Psoas muscle (tissue), 8 donors: Measurements from ENCODE around the gene DBF4B. TPM values are rescaled to one million over a fixed set of nuclear protein-coding genes. Genes with fewer than 3 reads are reported as not detected.
"Not testable (repeated sequence)": the region's sequence is repeated elsewhere in the genome, so short reads cannot be mapped to it uniquely, and the experiment has no call there.

Source experiments
- ATAC-seq, 4 donors: fragments of 200-7000 bp; cut with Tn5 transposase; one replicate each; pipeline ENCODE4 v1.9.1; 2020; ENCODE audit warnings: moderate library complexity in 3 of 4, mild to moderate bottlenecking in 2 of 4
- DNase-seq, 2 donors: peaks; one replicate each; pipeline ENCODE4 v3.0.0-alpha.2; 2020
- H3K27ac ChIP-seq: fragments of 200-600 bp; one replicate; pipeline ENCODE4 v1.8.0; 2022
- H3K27me3 ChIP-seq, 3 donors: fragments of 200-600 bp in 1 of 3; one replicate each; pipeline versions ENCODE4 v1.6.1 to v1.8.0; 2013 to 2022; ENCODE audit warnings: low read length in 2 of 3, mild to moderate bottlenecking in 2 of 3, moderate library complexity in 1 of 3; ENCODE audit not compliant: insufficient read depth in 3 of 3
- H3K36me3 ChIP-seq, 2 donors: fragments of 200-600 bp in 1 of 2; one replicate each; pipeline versions ENCODE4 v1.6.1 to v1.8.0; 2013 to 2022; ENCODE audit warnings: low read depth in 1 of 2, mild to moderate bottlenecking in 1 of 2, moderate library complexity in 1 of 2; ENCODE audit not compliant: insufficient read depth in 1 of 2
- H3K4me1 ChIP-seq: fragments of 200-600 bp; one replicate; pipeline ENCODE4 v1.8.0; 2022
- H3K4me3 ChIP-seq: fragments of 200-600 bp; one replicate; pipeline ENCODE4 v1.8.0; 2022; ENCODE audit warnings: mild to moderate bottlenecking
- H3K9me3 ChIP-seq: fragments of 200-600 bp; one replicate; pipeline ENCODE4 v1.8.0; 2022
- CTCF ChIP-seq: fragments of 200-600 bp; IDR thresholded peaks from one replicate; pipeline ENCODE4 v1.8.0; 2022; ENCODE audit warnings: antibody characterized with exemption
- WGBS, 3 donors: extraction: QIAGEN DNeasy Blood & Tissue Kit; methylation state at CpG; one replicate each; pipeline versions ENCODE4 v1.1.6 to v1.1.7; 2013; 5-methylcytosine and 5-hydroxymethylcytosine counted together
- intact Hi-C, 2 donors: fragments of 100-400 bp; cut with DNase I; formaldehyde crosslinking; loops; one replicate each; pipeline versions ENCODE4 v1.11.0 to v1.14.2; 2022
- polyA plus RNA-seq, 3 donors: library from polyadenylated mRNA; stranded (reverse); fragments of 200-250 nt; gene quantifications; one replicate each; pipeline ENCODE4 v1.2.3, GENCODE V29; 2013
- total RNA-seq, 4 donors: library from RNA; stranded (reverse); fragmentation: NEBNext Ultra II Directional in 2 of 4; extraction: Animal tissue kit (Norgen Biotek cat#: 25700) in 2 of 4; gene quantifications; one replicate each; pipeline versions ENCODE4 v1.2.1 to v1.2.4, GENCODE V29; 2021 to 2023
- donor health status: healthy with polysubstance abuse.
- donor health status: DM: no; HTN: no; CAD: no; lungs with moderate emphysema.
- donor health status: Bipolar disorder and iron deficiency.
- donor health status: healthy.
- donor health status: DM: yes; HTN: yes; CAD: no.
- donor health status: DM: no; HTN: no; CAD: no.
- donor health status: DM: no; HTN: no; CAD: no.
- donor health status: DM: yes; HTN: yes; CAD: no.

Gene DBF4B
- total and polyA plus RNA-seq, 7 donors: 0.79 to 5.0 (median 3.2) TPM

GRCh38 chr17:44741316-44741715 is 32.9 kb downstream of the DBF4B start:
- WGBS, 3 donors: 92 to 94% (median 93%) methylated on average over 8 of the region's 8 CpGs
- ATAC-seq: no peak

GRCh38 chr17:44745301-44745700 is 36.8 kb downstream of the DBF4B start:
- Histone ChIP-seq H3K36me3 (peaks cover 0 to 34% of the 10 kb centered on the region in 2 donors), H3K4me1 (no peaks in the 10 kb centered on the region), H3K4me3 (no peak overlapping the region), H3K9me3 (no peaks in the 10 kb centered on the region), H3K27ac (no peak overlapping the region), H3K27me3 (no peaks in the 10 kb centered on the region)
- WGBS, 3 donors: 84 to 89% (median 84%) methylated on average over 1 of the region's 1 CpG
- intact Hi-C loops: no loop called here
- no peak for ATAC-seq
- no peak for DNase-seq
- no peak for TF ChIP-seq CTCF

More at GRCh38 chr17:44741316-44741715, 32.9 kb downstream of the DBF4B start:
- Histone ChIP-seq H3K9me3 (no peaks in the 10 kb centered on the region), H3K36me3 (peaks cover 0 to 15% of the 10 kb centered on the region in 2 donors), H3K27me3 (no peaks in the 10 kb centered on the region), H3K27ac (no peak overlapping the region), H3K4me3 (no peak overlapping the region), H3K4me1 (no peaks in the 10 kb centered on the region)
- no peak for TF ChIP-seq CTCF
- DNase-seq: no peak
- intact Hi-C loops: no loop called here

GRCh38 chr17:44745738-44746137 is 37.3 kb downstream of the DBF4B start:
- H3K27me3 ChIP-seq, ATAC-seq, H3K27ac ChIP-seq, H3K9me3 ChIP-seq, H3K4me1 ChIP-seq, DNase-seq, H3K4me3 ChIP-seq, intact Hi-C loops: not testable (repeated sequence)
- 92 to 96% (median 94%) methylated on average over 5 of the region's 5 CpGs for WGBS, 3 donors
- H3K36me3 ChIP-seq: peaks cover 0 to 39% of the 10 kb centered on the region in 2 donors

- no peak for DNase-seq
- H3K4me1 ChIP-seq: no peaks in the 10 kb centered on the region
- ATAC-seq: no peak
- peaks cover 0 to 36% of the 10 kb centered on the region in 2 donors for H3K36me3 ChIP-seq
- intact Hi-C loops: no loop called here
- TF ChIP-seq CTCF: no peak
- H3K9me3 ChIP-seq: no peaks in the 10 kb centered on the region
- no peak overlapping the region for H3K27ac ChIP-seq
- no peak overlapping the region for H3K4me3 ChIP-seq
- H3K27me3 ChIP-seq: no peaks in the 10 kb centered on the region
Measured at GRCh38 chr17:44747566-44747965, 39.1 kb downstream of the DBF4B start.

- H3K27me3 ChIP-seq: peaks cover 0 to 4% (median 0%) of the 10 kb centered on the region in 3 donors
- ATAC-seq: no peak
- no peak for DNase-seq
- no peaks in the 10 kb centered on the region for H3K4me1 ChIP-seq
- no peak overlapping the region for H3K4me3 ChIP-seq
- intact Hi-C loops: no loop called here
- WGBS, 3 donors: 75 to 76% (median 75%) methylated on average over 18 to 19 of the region's 19 CpGs
- peaks cover 0 to 36% of the 10 kb centered on the region in 2 donors for H3K36me3 ChIP-seq
- H3K9me3 ChIP-seq: no peaks in the 10 kb centered on the region
- H3K27ac ChIP-seq: no peak overlapping the region
- TF ChIP-seq CTCF: no peak
Measured at GRCh38 chr17:44749076-44749979, 40.9 kb downstream of the DBF4B start.
